ENCODE measurements around the gene BECN2. TPM values are rescaled to one million over a fixed set of nuclear protein-coding genes. Genes with fewer than 3 reads are reported as not detected.

Gene BECN2, protein sequence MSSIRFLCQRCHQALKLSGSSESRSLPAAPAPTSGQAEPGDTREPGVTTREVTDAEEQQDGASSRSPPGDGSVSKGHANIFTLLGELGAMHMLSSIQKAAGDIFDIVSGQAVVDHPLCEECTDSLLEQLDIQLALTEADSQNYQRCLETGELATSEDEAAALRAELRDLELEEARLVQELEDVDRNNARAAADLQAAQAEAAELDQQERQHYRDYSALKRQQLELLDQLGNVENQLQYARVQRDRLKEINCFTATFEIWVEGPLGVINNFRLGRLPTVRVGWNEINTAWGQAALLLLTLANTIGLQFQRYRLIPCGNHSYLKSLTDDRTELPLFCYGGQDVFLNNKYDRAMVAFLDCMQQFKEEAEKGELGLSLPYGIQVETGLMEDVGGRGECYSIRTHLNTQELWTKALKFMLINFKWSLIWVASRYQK
- not detected for polyA plus RNA-seq

DNA sequence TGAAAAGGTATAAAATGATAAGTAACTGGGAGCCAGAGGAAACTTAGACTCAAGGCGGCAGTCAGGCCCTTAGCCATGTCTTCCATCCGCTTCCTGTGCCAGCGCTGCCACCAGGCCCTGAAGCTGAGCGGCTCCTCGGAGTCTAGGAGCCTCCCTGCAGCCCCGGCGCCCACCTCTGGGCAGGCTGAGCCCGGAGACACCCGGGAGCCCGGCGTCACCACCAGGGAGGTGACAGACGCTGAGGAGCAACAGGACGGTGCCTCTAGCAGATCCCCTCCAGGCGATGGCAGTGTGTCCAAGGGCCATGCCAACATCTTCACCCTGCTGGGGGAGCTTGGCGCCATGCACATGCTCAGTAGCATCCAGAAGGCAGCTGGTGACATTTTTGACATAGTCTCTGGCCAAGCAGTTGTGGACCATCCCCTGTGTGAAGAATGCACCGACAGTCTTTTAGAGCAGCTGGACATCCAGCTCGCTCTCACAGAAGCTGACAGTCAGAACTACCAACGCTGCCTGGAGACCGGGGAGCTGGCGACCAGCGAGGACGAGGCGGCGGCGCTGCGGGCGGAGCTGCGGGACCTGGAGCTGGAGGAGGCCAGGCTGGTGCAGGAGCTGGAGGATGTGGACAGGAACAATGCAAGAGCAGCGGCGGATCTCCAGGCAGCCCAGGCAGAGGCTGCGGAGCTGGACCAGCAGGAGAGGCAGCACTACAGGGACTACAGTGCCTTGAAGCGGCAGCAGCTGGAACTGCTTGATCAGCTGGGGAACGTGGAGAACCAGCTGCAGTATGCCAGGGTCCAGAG lies at the start of gene BECN2:
Gene BECN2, plus strand, starts transcription at position 76 of the 803 bp plus-strand sequence. Its CDS starts 0 bp downstream, at position 76.
- no peaks in the 10 kb centered on the region for H3K9me3 Mint-ChIP-seq
- no peak within 1 kb of the TSS for H3K27ac Mint-ChIP-seq
- no peak within 1 kb of the TSS for H3K4me3 Mint-ChIP-seq
- no peaks in the 10 kb centered on the region for H3K4me1 Mint-ChIP-seq
- no peak for DNase-seq
- H3K27me3 Mint-ChIP-seq (ENCODE audit: low read depth in 3 of 3): peaks cover 0 to 2% (median 0%) of the 10 kb centered on the region in 3 donors
- H3K36me3 Mint-ChIP-seq: no peaks in the 10 kb centered on the region

DNA sequence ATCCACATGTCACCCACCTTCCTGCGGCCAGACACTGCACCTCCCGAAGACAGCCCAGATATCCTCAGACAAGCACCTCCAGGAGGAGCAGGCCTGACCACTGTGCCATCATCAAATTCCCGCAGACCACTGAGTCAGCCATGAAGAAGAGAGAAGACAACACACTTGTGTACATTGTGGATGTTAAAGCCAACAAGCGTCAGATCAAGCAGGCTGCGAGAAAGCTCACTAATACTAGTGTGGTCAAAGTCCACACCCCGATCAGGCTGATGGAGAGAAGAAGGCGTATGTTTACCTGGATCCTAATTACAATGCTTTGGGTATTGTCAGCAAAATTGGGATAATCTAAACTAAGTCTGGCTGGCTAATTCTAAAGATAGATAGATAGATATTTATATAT lies 41.4 kb upstream of the BECN2 start:
- Mint-ChIP-seq H3K4me1 (peaks cover 18 to 24% of the 10 kb centered on the region in 2 donors), H3K27ac (no peak overlapping the region), H3K36me3 (no peaks in the 10 kb centered on the region), H3K4me3 (no peak overlapping the region), H3K27me3 (ENCODE audit: low read depth in 3 of 3) (peaks cover 0 to 2% (median under 1%) of the 10 kb centered on the region in 3 donors), H3K9me3 (no peaks in the 10 kb centered on the region)
- DNase-seq: no peak

DNA sequence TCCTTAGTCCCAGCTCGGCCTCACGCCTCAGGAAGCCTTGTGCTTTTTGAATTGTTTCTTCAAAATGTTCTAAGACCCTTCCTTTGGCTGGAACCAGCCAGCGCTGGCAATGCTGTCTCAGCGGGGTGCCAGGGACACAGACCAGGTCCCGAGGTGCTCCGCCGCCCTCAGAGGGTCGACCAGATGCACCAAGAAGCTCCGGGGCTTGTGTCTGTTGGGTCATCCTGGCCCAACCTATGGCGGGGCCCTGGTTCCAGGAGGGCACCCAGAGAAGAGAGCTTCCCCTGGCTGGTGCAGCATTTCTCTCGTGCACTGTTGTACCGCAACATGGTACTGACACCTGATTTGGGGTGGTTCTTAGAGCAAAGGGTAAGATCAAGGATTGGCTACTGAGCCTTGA lies 40.1 kb upstream of the BECN2 start:
- peaks cover 18 to 24% of the 10 kb centered on the region in 2 donors for H3K4me1 Mint-ChIP-seq
- peaks cover 0 to 2% (median 2%) of the 10 kb centered on the region in 3 donors for H3K27me3 Mint-ChIP-seq (ENCODE audit: low read depth in 3 of 3)
- no peaks in the 10 kb centered on the region for H3K9me3 Mint-ChIP-seq
- DNase-seq: no peak
- peak overlapping the region in 1 of 5 donors; percentile 14 for H3K4me3 Mint-ChIP-seq
- no peaks in the 10 kb centered on the region for H3K36me3 Mint-ChIP-seq
- no peak overlapping the region for H3K27ac Mint-ChIP-seq

DNA sequence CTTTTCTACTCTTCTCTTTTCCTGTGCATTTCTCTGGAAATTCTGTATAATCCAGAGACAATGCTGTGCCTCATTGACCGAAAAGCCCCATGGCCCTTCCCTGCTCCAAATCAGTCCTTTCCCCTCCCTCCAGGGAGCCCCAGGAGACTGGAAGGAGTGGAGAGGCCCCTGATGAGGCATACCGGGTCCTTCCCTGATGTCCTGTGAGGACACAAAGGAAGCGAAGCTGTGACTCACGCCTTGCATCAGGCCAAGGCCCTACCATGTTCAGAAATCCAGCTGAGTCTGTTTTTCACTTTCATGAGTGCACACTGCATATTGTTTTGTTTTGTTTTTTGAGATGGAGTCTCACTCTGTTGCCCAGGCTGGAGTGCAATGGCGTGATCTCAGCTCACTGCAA lies 38.7 kb upstream of the BECN2 start:
- Mint-ChIP-seq H3K27ac (peak overlapping the region; percentile 51 to 89 (median 85)), H3K4me1 (peaks cover 18 to 24% of the 10 kb centered on the region in 2 donors), H3K4me3 (peak overlapping the region; percentile 8 to 85 (median 56))

DNA sequence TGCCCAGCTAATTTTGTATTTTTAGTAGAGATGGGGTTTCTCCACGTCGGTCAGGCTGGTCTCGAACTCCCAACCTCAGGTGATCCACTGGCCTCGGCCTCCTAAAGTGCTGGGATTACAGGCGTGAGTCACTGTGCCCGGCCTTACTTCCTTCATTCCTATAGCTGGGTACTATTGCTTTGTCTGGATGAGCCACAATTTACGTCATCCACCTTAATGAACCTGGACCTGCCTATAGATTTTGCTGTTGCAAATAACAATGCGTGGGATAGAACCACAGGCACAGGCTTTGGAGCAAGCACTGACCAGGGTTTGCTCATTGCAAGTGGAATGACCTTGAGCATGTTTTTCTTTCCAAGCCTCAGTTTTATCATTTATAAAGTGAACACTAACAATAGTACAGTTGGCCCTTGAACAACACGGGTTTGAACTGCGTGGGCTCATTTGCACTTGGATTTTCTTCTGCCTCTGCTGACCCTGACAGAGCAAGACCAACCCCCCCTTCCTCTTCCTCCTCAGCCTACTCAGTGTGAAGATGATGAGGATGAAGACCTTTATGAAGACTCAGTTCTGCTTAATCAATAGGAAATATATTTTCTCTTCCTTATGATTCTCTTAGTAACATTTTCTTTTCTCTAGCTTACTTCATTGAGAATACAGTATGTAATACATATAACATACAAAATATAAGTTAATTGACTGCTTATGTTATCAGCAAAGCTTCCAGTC lies 33.3 kb upstream of the BECN2 start:
- no peak overlapping the region for H3K27ac Mint-ChIP-seq
- no peaks in the 10 kb centered on the region for H3K9me3 Mint-ChIP-seq
- DNase-seq: no peak
- H3K4me3 Mint-ChIP-seq: no peak overlapping the region
- H3K27me3 Mint-ChIP-seq (ENCODE audit: low read depth in 3 of 3): peaks cover 2 to 4% (median 4%) of the 10 kb centered on the region in 3 donors
- H3K36me3 Mint-ChIP-seq: no peaks in the 10 kb centered on the region
- H3K4me1 Mint-ChIP-seq: peaks cover 5 to 6% of the 10 kb centered on the region in 2 donors

More for the DNA sequence above, 38.7 kb upstream of the BECN2 start:
- no peak for DNase-seq
- peaks cover 2 to 4% (median 2%) of the 10 kb centered on the region in 3 donors for H3K27me3 Mint-ChIP-seq (ENCODE audit: low read depth in 3 of 3)
- no peaks in the 10 kb centered on the region for H3K36me3 Mint-ChIP-seq
- H3K9me3 Mint-ChIP-seq: no peaks in the 10 kb centered on the region

DNA sequence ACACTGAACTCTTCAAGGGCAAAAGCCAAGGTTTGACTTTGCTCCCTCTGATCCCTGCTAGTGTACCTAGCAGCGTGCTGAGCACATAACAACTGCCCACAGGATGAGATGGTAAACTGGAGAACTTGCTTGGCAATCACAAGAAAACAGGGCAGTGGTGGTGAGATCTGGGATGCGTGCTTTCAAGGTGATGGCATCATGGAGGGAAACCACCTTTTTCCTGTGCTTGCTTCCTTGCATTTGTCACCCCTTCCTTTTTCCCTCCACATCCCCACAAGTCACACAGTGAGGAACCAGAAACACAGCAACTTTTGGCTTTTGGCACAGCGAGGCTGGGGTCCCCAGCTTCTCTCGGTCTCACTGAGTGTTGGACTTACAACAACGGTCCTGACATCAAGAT lies 31.4 kb upstream of the BECN2 start:
- Mint-ChIP-seq H3K27me3 (ENCODE audit: low read depth in 3 of 3) (peaks cover 2 to 6% (median 4%) of the 10 kb centered on the region in 3 donors), H3K4me1 (no peaks in the 10 kb centered on the region), H3K36me3 (no peaks in the 10 kb centered on the region), H3K9me3 (no peaks in the 10 kb centered on the region), H3K4me3 (no peak overlapping the region), H3K27ac (no peak overlapping the region)
- DNase-seq: no peak

DNA sequence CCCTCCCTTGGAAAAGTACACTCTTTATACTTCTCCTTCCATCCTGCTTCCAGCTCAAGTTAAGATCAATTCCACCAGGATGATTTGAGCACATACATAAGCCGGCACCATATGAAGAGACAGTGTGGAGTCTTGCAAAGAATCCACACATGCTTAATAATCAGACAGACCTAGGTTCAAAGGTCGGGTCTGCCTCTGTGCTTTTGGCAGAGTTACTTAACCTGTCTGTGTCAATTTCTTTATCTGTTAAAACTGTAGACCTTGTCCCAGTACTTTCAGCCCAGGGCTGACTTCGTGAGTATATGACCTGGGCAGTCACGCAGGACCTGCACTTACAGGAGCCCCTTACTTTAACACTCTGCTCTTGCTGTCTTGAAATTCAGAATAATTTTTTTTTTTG lies 30.2 kb upstream of the BECN2 start:
- H3K27ac Mint-ChIP-seq: no peak overlapping the region
- no peak for DNase-seq
- peaks cover 4 to 8% (median 6%) of the 10 kb centered on the region in 3 donors for H3K27me3 Mint-ChIP-seq (ENCODE audit: low read depth in 3 of 3)
- no peaks in the 10 kb centered on the region for H3K36me3 Mint-ChIP-seq
- H3K4me3 Mint-ChIP-seq: no peak overlapping the region
- no peaks in the 10 kb centered on the region for H3K4me1 Mint-ChIP-seq
- H3K9me3 Mint-ChIP-seq: no peaks in the 10 kb centered on the region

DNA sequence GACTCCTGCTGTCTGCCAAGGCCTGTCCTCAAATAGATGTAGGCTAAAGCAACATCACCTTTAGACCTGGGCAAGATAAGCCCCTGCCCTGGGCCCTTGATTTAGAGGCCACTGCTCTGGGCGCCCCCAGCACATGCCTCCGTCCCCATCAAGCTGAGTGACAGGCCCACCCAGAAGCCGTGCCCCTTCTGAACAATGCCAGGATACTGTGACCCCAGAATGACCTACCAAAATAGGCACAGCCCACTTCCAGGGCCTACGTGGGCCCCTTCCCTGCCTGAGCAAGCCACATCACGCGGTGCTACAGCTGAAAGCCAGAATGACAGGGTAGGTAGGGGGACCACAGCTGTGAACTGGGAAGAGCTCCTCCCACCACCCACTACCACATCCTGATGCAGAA lies 24.7 kb upstream of the BECN2 start:
- H3K4me3 Mint-ChIP-seq: no peak overlapping the region
- no peaks in the 10 kb centered on the region for H3K4me1 Mint-ChIP-seq
- DNase-seq: no peak
- no peaks in the 10 kb centered on the region for H3K9me3 Mint-ChIP-seq
- peaks cover 5 to 14% (median 7%) of the 10 kb centered on the region in 3 donors for H3K27me3 Mint-ChIP-seq (ENCODE audit: low read depth in 3 of 3)
- H3K27ac Mint-ChIP-seq: no peak overlapping the region
- H3K36me3 Mint-ChIP-seq: no peaks in the 10 kb centered on the region

DNA sequence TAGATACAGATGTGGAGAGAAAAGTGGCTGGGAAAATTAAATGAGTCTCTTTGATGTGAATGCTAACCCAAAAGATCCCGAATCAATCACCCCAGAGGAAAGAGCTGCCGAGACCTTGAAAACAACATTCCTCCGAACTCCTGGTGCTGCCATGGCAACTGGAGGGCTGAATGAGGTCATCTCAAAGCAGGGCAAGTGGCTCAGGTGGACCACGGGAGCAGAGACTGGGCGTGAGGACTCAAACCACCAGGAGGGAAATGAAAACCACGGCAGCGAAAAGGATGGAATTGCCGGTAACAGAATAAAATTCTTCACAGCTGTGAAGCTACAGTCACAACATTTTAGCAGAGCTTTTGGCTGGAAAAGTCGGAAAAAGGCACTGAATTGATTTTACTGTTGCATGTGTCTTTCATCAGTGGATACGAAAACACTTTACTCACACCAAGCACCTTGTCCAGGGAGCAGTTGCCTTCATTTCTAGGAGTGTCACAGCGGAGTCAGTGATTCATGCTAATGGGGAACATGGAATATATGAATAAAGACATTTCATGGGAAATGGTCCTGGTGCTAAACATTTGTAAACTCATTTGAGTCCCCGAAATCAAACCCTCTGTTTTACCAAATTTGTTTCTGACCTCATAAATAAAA lies 23.2 kb upstream of the BECN2 start:
- H3K4me1 Mint-ChIP-seq: no peaks in the 10 kb centered on the region
- no peaks in the 10 kb centered on the region for H3K9me3 Mint-ChIP-seq
- H3K27ac Mint-ChIP-seq: no peak overlapping the region
- no peak for DNase-seq
- no peak overlapping the region for H3K4me3 Mint-ChIP-seq
- H3K27me3 Mint-ChIP-seq (ENCODE audit: low read depth in 3 of 3): peaks cover 7 to 17% (median 10%) of the 10 kb centered on the region in 3 donors
- no peaks in the 10 kb centered on the region for H3K36me3 Mint-ChIP-seq

DNA sequence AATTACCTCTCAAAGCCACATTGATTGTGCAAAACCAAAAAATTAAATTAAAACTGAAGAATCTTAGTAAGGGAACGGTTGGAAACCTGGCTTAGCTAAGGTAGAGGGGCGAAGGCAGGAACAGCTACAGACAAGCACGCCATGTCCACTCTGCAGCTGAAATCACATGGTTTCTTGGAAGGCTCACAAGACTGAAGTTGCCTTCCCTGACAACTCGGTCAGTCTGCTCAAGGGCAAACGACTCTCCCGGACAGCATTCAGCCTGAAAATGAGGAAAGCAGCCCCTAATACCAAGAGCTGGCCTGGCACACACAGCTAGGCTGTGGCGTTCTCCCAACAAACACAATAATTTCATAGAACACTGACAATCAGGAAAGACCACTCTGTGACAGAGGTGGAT lies 22.7 kb upstream of the BECN2 start:
- no peak overlapping the region for H3K27ac Mint-ChIP-seq
- no peaks in the 10 kb centered on the region for H3K36me3 Mint-ChIP-seq
- H3K4me3 Mint-ChIP-seq: no peak overlapping the region
- H3K4me1 Mint-ChIP-seq: no peaks in the 10 kb centered on the region
- H3K9me3 Mint-ChIP-seq: no peaks in the 10 kb centered on the region
- peaks cover 5 to 17% (median 10%) of the 10 kb centered on the region in 3 donors for H3K27me3 Mint-ChIP-seq (ENCODE audit: low read depth in 3 of 3)
- DNase-seq: no peak

DNA sequence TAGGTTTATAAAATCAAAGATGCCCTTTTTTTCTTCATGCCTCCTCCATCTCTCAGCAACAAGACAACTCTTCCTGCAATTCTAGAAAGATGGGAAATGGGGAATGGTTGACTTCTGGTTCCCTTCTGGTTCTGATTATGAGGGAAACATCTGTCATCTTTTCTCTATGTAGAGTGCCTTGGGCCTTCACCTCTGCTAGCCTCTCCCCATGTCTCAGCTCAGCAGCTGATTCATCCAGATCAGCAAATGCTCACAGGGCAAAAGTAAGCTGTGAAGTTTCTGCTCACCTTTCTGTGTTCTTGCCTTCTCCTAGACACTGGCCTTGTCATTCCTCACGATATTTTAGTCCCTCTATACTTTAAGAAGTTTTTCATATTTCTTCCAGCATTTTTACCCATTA lies 17.8 kb upstream of the BECN2 start:
- Mint-ChIP-seq H3K4me1 (no peaks in the 10 kb centered on the region), H3K9me3 (no peaks in the 10 kb centered on the region), H3K27me3 (ENCODE audit: low read depth in 3 of 3) (peaks cover 2 to 10% (median 6%) of the 10 kb centered on the region in 3 donors), H3K36me3 (peaks cover 0 to 4% (median 0%) of the 10 kb centered on the region in 3 donors), H3K27ac (no peak overlapping the region), H3K4me3 (no peak overlapping the region)
- no peak for DNase-seq

DNA sequence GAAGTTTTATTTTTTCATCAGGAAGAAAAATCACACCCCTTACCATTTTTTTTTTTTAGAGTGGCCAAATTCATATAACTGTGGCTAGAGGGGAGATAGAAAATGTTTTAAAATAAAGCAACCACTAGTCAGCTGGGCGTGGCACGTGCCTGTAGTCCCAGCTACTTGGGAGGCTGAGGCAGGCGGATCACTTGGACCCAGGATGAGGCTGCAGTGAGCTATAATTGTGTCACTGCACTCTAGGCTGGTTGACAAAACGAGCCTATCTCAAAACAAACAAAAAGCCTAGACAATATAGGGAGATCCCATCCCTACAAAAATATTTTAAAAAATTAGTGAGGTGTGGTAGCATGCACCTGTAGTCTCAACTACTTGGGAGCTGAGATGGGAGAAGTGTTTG lies 14.8 kb upstream of the BECN2 start:
- peaks cover 6 to 12% (median 7%) of the 10 kb centered on the region in 3 donors for H3K27me3 Mint-ChIP-seq (ENCODE audit: low read depth in 3 of 3)
- H3K27ac Mint-ChIP-seq: no peak overlapping the region
- H3K9me3 Mint-ChIP-seq: no peaks in the 10 kb centered on the region
- peaks cover 0 to 4% (median 0%) of the 10 kb centered on the region in 3 donors for H3K36me3 Mint-ChIP-seq
- no peak for DNase-seq
- no peak overlapping the region for H3K4me3 Mint-ChIP-seq
- no peaks in the 10 kb centered on the region for H3K4me1 Mint-ChIP-seq

DNA sequence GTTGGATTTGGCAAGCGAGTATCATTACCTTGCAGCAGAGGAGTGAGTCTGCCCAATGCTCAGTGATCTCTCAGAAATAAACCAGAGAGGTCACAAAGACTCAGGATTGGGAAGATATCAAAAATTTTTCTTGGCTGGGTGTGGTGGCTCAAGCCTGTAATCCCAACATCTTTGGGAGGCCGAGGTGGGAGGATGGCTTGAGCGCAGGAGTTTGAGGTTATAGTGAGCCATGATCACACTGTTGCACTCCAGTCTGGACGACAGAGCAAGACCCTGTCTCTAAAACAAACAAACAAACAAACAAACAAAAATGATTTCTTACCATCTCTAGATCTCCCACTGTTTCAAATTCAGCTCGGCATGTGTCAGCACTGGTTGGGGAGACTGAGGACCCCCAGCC lies 13.3 kb upstream of the BECN2 start:
- Mint-ChIP-seq H3K36me3 (peaks cover 0 to 4% (median 0%) of the 10 kb centered on the region in 3 donors), H3K4me3 (no peak overlapping the region), H3K9me3 (no peaks in the 10 kb centered on the region), H3K27ac (no peak overlapping the region), H3K4me1 (no peaks in the 10 kb centered on the region), H3K27me3 (ENCODE audit: low read depth in 3 of 3) (peaks cover 2 to 12% (median 4%) of the 10 kb centered on the region in 3 donors)
- DNase-seq: no peak
